IMR-90 (cell line): ENCODE results near the gene SERPINB5. TPM values are rescaled to one million over a fixed set of nuclear protein-coding genes. Genes with fewer than 3 reads are reported as not detected.
A peak's percentile ranks its signal among the peaks of the same experiment; 100 is the strongest.

ENCODE experiments used
- ATAC-seq: fragments of 200-7000 bp; cut with Tn5 transposase; 2 replicates; pipeline ENCODE4 v1.9.1; 2020; ENCODE audit warnings: low read depth, mild to moderate bottlenecking, moderate library complexity
- BruUV-seq: library from RNA; stranded (reverse); fragments of 400-500 nt; replicated peaks from 2 replicates; lab custom pipeline; 2021; lab: Mats Ljungman, UMichigan
- CTCF ChIA-PET: fragments of 300-600 bp; formaldehyde crosslinking; extraction: SDS; loops from one replicate; lab custom pipeline; 2021; ENCODE audit warnings: antibody characterized with exemption; lab: Yijun Ruan, JAX
- POLR2A ChIA-PET: fragments of 300-600 bp; sonication (Branson Sonifier 250); formaldehyde crosslinking; loops from one replicate; lab custom pipeline; 2022; ENCODE audit warnings: antibody characterized with exemption; ENCODE audit not compliant: unreplicated experiment; lab: Charles Lee
- DNase-seq: peaks from one replicate; pipeline ENCODE4 v3.0.0; 2013
- H2AFZ ChIP-seq: replicated peaks from 2 replicates; pipeline ENCODE3; 2013; ENCODE audit warnings: low read length, mild to moderate bottlenecking; ENCODE audit not compliant: poor library complexity
- H2AK5ac ChIP-seq: 2 replicates; pipeline ENCODE4 v1.6.1; 2013; ENCODE audit warnings: low read depth, low read length, inconsistent platforms
- H2AK9ac ChIP-seq: replicated peaks from 2 replicates; pipeline ENCODE3; 2013; ENCODE audit warnings: mild to moderate bottlenecking, low read depth, low read length, moderate library complexity; ENCODE audit not compliant: poor library complexity
- H2BK120ac ChIP-seq: 2 replicates; pipeline ENCODE4 v1.6.1; 2013; ENCODE audit warnings: low read depth, low read length, inconsistent platforms
- H2BK15ac ChIP-seq: 3 replicates; pipeline ENCODE4 v1.6.1; 2013; ENCODE audit warnings: low read depth, low read length, inconsistent platforms
- H2BK20ac ChIP-seq: 2 replicates; pipeline ENCODE4 v1.6.1; 2013; ENCODE audit warnings: low read depth, mild to moderate bottlenecking, inconsistent platforms, low read length, moderate library complexity
- H2BK5ac ChIP-seq: 2 replicates; pipeline ENCODE4 v1.6.1; 2013; ENCODE audit warnings: mild to moderate bottlenecking, low read depth, low read length, inconsistent platforms; ENCODE audit not compliant: poor library complexity, severe bottlenecking
- H3K14ac ChIP-seq: replicated peaks from 2 replicates; pipeline ENCODE4 v1.6.1; 2013; ENCODE audit warnings: low read depth, low read length, inconsistent platforms
- H3K18ac ChIP-seq: 2 replicates; pipeline ENCODE4 v1.6.1; 2013; ENCODE audit warnings: low read depth, low read length, control low read depth
- H3K23ac ChIP-seq: 2 replicates; pipeline ENCODE4 v1.6.1; 2013; ENCODE audit warnings: low read depth, low read length, inconsistent platforms
- H3K27ac ChIP-seq: 2 replicates; pipeline ENCODE4 v1.5.1; 2013; ENCODE audit warnings: mild to moderate bottlenecking, control low read depth, low read length; ENCODE audit not compliant: insufficient read depth
- H3K27me3 ChIP-seq: 2 replicates; pipeline ENCODE4 v1.6.1; 2013; ENCODE audit warnings: low read length; ENCODE audit not compliant: control insufficient read depth, insufficient read depth
- H3K36me3 ChIP-seq: 2 replicates; pipeline ENCODE4 v1.6.1; 2013; ENCODE audit warnings: low read length, mixed read lengths; ENCODE audit not compliant: control insufficient read depth, insufficient read depth
- H3K4ac ChIP-seq: 2 replicates; pipeline ENCODE4 v1.6.1; 2013; ENCODE audit warnings: low read depth, low read length, inconsistent platforms
- H3K4me1 ChIP-seq: 2 replicates; pipeline ENCODE4 v1.6.1; 2013; ENCODE audit warnings: low read length, mixed read lengths; ENCODE audit not compliant: control insufficient read depth, insufficient read depth
- H3K4me2 ChIP-seq: 2 replicates; pipeline ENCODE4 v1.6.1; 2013; ENCODE audit warnings: low read depth, mild to moderate bottlenecking, control low read depth, low read length, moderate library complexity
- H3K4me3 ChIP-seq: 2 replicates; pipeline ENCODE4 v1.5.1; 2013; ENCODE audit warnings: low read depth, mild to moderate bottlenecking, control low read depth, low read length, moderate library complexity; ENCODE audit not compliant: insufficient read depth
- H3K56ac ChIP-seq: 2 replicates; pipeline ENCODE4 v1.6.1; 2013; ENCODE audit warnings: low read length, inconsistent platforms; ENCODE audit not compliant: insufficient read depth; ENCODE audit errors: extremely low read depth
- H3K79me1 ChIP-seq, 2 experiments: 2 replicates each; pipeline ENCODE4 v1.6.1; 2013; ENCODE audit warnings: low read length in 2 of 2, inconsistent platforms in 1 of 2, low read depth in 1 of 2
- H3K9ac ChIP-seq: 2 replicates; pipeline ENCODE4 v1.6.1; 2013; ENCODE audit warnings: low read depth, low read length, control low read depth
- H3K9me1 ChIP-seq: 2 replicates; pipeline ENCODE4 v1.6.1; 2013; ENCODE audit warnings: low read length, inconsistent platforms; ENCODE audit not compliant: insufficient read depth
- H3K9me3 ChIP-seq: 2 replicates; pipeline ENCODE4 v1.6.1; 2013; ENCODE audit warnings: low read length; ENCODE audit not compliant: control insufficient read depth, insufficient read depth
- H4K20me1 ChIP-seq: 2 replicates; pipeline ENCODE4 v1.6.1; 2013; ENCODE audit warnings: low read length, inconsistent platforms; ENCODE audit not compliant: insufficient read depth
- H4K5ac ChIP-seq: 2 replicates; pipeline ENCODE4 v1.6.1; 2013; ENCODE audit warnings: mild to moderate bottlenecking, low read depth, low read length, control low read depth
- H4K8ac ChIP-seq, 2 experiments: 2 replicates each; pipeline ENCODE4 v1.6.1; 2013; ENCODE audit warnings: low read depth in 2 of 2, low read length in 2 of 2, control low read depth in 1 of 2, inconsistent platforms in 1 of 2
- H4K91ac ChIP-seq: 2 replicates; pipeline ENCODE4 v1.6.1; 2013; ENCODE audit warnings: low read depth, low read length, inconsistent platforms; ENCODE audit not compliant: insufficient read depth
- MAFK ChIP-seq: IDR thresholded peaks from 2 replicates; pipeline ENCODE4 v1.6.1; 2012; ENCODE audit warnings: low read depth, low read length, improper control_type of control experiment
- POLR2A ChIP-seq: IDR thresholded peaks from 2 replicates; pipeline ENCODE4 v1.6.1; 2012; ENCODE audit warnings: mild to moderate bottlenecking, low read depth, low read length
- SMC3 ChIP-seq: fragments of 150-350 bp; IDR thresholded peaks from 2 replicates; pipeline ENCODE4 v1.6.1; 2016; ENCODE audit warnings: low read depth, mild to moderate bottlenecking, antibody characterized with exemption, low read length, moderate library complexity
- WGBS, 2 experiments: methylation state at CpG; one replicate each; pipeline versions ENCODE4 v1.1.5 to v1.1.7; 2013; ENCODE audit warnings: missing lambda C conversion rate in 2 of 2; ENCODE audit not compliant: insufficient read length in 1 of 2; ENCODE audit errors: extremely low coverage in 2 of 2; 5-methylcytosine and 5-hydroxymethylcytosine counted together
- dilution Hi-C: fragments of 300-500 bp; cut with HindIII; formaldehyde crosslinking; loops from one replicate; pipeline ENCODE4 v1.14.3; 2018; ENCODE audit warnings: low sequenced_read_pairs; ENCODE audit not compliant: unreplicated experiment
- in situ Hi-C: fragments of 300-500 bp; cut with MboI; formaldehyde crosslinking; loops from 3 replicates; pipeline ENCODE4 v1.14.3; 2019; ENCODE audit warnings: low sequenced_read_pairs, inconsistent platforms, mixed read lengths
- intact Hi-C: fragments of 100-400 bp; cut with micrococcal nuclease; formaldehyde crosslinking; loops from 2 replicates; pipeline ENCODE4 v1.10.0; 2022
- polyA plus RNA-seq, 3 experiments: library from polyadenylated mRNA; depleted of rRNA; stranded (reverse); fragments of >200 nt; gene quantifications; 2 replicates each; pipeline ENCODE4 v1.2.3, GENCODE V29; 2012; ENCODE audit warnings: low replicate concordance in 1 of 3
- total RNA-seq: library from RNA; depleted of rRNA; stranded (reverse); fragments of >200 nt; gene quantifications from 2 replicates; pipeline ENCODE4 v1.2.3, GENCODE V29; 2012

SERPINB5 gene
- total and polyA plus RNA-seq, 2 of the 4 experiments (the other 2 are of a cell fraction): not detected

GRCh38 chr18:63515801-63516200 lies 39.0 kb downstream of the SERPINB5 start:
- H3K9me1 ChIP-seq: no peaks in the 10 kb centered on the region
- peak; percentile 88 for TF ChIP-seq MAFK
- no peak for TF ChIP-seq SMC3
- TF ChIP-seq POLR2A: no peak
- no peak overlapping the region for H3K4ac ChIP-seq
- DNase-seq (no peak), ATAC-seq (no peak)
- no peak overlapping the region for H2BK120ac ChIP-seq
- no peak overlapping the region for H4K8ac ChIP-seq
- WGBS, 2 experiments: no CpG with 5 or more reads among the region's 1 CpG
- no peak overlapping the region for H3K18ac ChIP-seq
- no peaks in the 10 kb centered on the region for H4K20me1 ChIP-seq
- dilution Hi-C loops: no loop called here
- H3K14ac ChIP-seq: no peak overlapping the region
- H2AFZ ChIP-seq: no peak overlapping the region
- H3K9ac ChIP-seq: no peak overlapping the region
- no peaks in the 10 kb centered on the region for H3K36me3 ChIP-seq
- H3K79me1 ChIP-seq: no peaks in the 10 kb centered on the region
- H3K27me3 ChIP-seq: peaks cover 15% of the 10 kb centered on the region
- no TSS peak for BruUV-seq
- H3K9me3 ChIP-seq: no peaks in the 10 kb centered on the region
- H4K91ac ChIP-seq: no peak overlapping the region
- H3K56ac ChIP-seq: no peak overlapping the region
- H3K4me3 ChIP-seq: no peak overlapping the region
- H2BK15ac ChIP-seq: no peak overlapping the region
- no peak overlapping the region for H2AK5ac ChIP-seq
- no peak overlapping the region for H3K23ac ChIP-seq
- intact Hi-C loops: no loop called here
- H4K5ac ChIP-seq: no peak overlapping the region
- H3K4me1 ChIP-seq: no peaks in the 10 kb centered on the region
- H2AK9ac ChIP-seq: no peak overlapping the region
- no peak overlapping the region for H3K4me2 ChIP-seq
- no peak overlapping the region for H3K27ac ChIP-seq
- ChIA-PET POLR2A (no interaction called here), CTCF (interaction anchor here (1.3 to 5.4 kb wide), 3 partner anchors 10 to 330 kb away, joined by 3 to 47 read pairs (median 5); no protein-coding TSS in a partner anchor)
- no peak overlapping the region for H2BK20ac ChIP-seq
- no peak overlapping the region for H2BK5ac ChIP-seq
- in situ Hi-C loops: loop anchor here (5.0 kb wide), 1 partner anchor 332 kb away; no protein-coding TSS in a partner anchor
